ENCODE data around the gene CREBBP.
"Not testable (repeated sequence)": the region's sequence is repeated elsewhere in the genome, so short reads cannot be mapped to it uniquely, and the experiment has no call there.

The CREBBP gene

GRCh38 chr16:3731126-3731935 lies 149.2 kb downstream of the CREBBP start:
- no peak for DNase-seq

GRCh38 chr16:3730161-3731125 lies 150.1 kb downstream of the CREBBP start:
- no peak for DNase-seq

DNA sequence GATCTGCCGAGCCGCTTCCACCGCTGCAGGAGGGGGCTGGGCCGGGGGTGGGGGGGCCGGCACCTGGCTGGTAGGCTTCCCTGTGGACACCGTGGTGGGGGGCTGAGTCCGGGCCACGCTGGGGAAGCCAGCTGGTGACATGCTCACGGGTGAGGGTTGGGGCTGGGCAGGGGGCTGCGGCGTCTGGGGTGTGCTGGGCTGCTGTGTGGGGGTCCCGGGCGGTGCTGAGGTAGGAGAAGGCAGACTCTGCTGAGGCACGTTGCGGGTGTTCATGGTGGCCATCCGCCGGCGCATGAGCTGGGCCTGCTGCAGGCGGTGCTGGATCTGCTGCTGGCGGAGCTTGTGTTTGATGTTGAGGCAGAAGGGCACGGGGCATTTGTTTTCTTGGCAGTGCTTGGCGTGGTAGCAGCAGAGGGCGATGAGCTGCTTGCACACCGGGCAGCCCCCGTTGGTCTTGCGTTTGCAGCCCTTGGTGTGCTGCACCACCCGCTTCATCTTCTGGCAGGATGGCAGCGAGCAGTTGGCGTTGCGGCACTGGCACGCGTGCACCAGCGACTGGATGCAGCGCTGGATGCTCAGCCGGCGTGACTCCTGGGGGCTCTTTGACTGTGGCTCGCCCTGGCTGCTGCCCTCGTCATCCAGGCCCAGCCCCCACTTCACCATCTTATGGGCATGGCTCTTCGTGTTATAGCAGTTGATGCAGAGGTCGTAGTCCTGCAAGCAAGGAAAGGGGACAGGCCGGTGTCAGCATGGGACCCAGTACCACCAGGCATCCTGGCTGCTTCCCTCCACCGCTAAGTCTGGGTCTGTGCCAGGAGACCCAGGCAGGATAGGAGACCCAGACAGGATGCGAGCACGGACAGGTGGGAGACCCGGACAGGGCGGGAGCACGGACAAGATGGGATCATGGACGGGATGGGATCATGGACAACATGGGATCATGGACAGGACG lies 151.1 kb downstream of the CREBBP start:
- DNase-seq = no peak

DNA sequence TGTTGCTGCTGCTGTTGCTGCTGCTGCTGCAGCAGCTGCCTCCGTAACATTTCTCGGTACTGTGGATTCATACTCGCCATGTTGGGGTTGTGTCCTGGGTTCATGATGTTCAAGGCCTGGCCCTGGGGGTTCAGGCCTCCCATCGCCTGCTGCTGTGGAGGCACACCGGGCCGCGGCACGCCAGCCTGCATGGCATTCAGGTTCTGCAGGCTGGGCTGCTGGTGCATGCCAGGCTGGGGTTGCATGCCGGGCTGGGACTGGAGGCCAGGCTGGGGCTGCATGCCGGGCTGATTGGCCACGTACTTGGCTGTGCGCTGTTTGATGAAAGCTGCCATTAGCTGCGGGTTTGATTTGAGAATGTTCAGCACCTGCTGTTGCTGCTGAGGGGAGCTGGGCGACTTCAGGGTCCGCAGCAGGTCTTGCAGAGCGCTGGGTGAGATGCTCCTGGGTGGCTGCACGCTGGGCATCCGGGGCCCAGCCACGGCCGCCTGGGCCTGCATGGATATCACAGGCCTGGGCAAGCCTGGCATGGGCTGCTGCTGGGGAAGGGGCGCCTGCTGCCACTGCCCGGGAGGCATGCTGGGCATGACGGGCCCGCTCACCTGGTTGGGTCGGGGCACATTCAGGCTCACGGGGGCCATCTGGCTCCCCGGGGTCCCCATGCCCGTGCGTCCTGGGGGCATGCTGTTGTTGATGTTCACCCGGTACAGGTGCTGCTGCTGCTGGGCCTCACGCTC lies 151.9 kb downstream of the CREBBP start:
- DNase-seq = no peak

GRCh38 chr16:3727806-3728381 lies 152.6 kb downstream of the CREBBP start:
- no peak for DNase-seq

DNA sequence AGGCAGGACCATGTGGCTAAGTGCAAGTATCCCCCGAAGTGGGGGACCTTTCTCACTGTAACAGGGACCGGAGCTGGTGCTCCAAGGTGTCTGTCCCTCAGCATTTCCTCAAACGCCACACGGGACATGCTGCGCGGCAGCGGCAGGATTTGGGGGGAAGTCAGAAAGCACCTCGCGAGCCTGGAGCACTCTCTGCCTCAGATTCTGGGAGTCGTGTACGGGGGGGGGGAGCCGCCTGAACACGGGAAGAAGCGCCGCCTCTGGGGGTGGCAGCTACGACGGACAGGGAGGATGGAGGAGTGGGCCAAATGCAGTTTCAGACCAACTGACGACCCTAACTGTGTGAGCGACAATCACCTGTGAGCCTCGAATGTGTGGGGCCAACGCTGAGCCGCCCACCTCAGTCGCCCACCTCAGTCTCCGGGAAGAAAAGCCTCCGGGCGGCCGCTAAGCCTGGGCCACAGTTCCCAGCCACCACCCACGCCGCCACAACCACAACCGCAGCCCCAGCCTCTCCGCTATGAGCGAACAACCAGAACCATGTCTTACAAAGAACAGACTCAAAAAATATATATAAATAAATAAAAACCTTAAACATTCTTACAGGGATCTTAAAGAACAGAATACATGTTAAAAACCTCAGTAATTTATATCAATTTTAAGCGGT lies 154.4 kb downstream of the CREBBP start:
- DNase-seq = no peak

DNA sequence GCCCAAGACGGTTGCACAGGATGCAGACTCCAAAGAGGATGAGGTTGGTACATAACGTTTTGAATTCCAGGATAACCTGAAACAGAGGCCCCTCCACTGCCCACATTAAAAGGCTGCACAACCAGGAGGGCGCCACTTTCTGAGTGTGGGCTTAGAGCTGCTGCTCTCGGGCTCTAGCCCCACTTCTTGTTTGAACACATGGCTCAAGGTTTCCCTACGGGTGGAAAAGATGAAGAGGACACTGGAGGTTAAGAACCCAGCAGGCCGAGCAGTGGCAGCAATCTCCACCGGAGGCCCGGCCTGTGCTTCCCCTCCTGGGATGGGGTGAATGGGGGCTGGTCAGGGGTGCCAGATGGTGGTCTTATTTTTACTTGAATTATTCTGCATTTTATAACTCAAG lies 155.2 kb downstream of the CREBBP start:
- DNase-seq = no peak

DNA sequence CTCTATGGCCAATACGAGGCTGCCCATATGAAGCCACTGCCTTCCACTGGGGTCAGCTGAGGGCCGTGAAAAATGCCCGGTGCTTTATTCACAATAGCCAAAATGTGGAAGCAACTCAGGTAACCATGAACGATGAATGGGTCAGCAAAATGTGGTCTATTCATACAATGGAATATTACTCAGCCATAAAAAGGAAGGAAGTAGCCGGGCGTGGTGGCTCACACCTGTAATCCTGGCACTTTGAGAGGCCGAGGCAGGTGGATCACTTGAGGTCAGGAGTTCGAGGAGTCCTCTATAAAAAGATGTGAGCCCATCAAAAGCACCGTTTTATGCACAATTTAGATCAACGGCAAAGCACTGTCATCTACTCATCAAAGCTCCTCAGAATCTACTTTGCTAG lies 158.0 kb downstream of the CREBBP start:
- DNase-seq = no peak

DNA sequence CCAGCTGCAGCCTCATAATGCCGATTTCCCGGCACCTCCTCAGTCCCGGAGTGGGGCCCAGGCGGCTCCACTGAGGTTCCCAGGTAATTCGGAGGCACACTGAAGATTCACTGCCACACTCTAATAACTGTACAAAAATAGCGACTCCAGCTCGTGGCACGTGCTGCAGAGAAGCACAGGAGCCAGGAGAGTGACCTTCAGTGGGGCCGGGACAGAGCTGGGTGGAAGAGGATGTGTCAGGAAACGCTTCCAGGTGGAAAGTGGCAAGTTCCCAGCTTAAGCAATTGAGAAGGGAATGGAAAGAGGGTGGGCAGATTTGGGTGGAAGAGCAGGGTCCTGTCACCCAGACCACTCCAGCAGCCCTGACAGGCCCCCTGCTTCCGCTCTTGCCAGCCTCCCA lies 160.1 kb downstream of the CREBBP start:
- DNase-seq = no peak

- no peak for DNase-seq
Measured at GRCh38 chr16:3718628-3719027, 161.9 kb downstream of the CREBBP start.

GRCh38 chr16:3718019-3718391 lies 162.5 kb downstream of the CREBBP start:
- no peak for DNase-seq

- DNase-seq = peak; percentile 96
Measured at GRCh38 chr16:3717235-3718018, 163.1 kb downstream of the CREBBP start, which contains the start of gene TRAP1. TRAP1 (minus strand) TSS chr16:3717524; CDS start chr16:3717508, 16 bp downstream.

DNA sequence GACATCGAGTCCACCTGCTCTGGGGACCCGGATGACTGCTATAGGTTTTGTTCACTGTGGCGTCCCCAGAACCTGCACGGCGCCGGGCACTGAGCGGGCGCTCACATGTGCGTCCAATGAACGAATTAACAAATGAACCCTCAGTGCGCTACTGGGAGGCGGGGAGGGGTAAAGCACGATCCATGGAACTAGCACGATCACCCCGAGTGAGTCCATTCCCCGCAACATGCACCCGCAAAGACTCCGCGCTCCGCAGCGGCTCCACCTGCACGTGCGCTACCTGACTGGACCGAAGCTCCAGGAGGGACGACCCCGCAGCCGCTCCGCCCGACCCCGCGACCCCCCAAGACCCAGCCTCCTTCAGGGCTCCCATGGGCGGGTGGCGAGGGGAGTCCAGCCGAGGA lies 163.7 kb downstream of the CREBBP start:
- DNase-seq = no peak

- DNase-seq = no peak
Measured at GRCh38 chr16:3715430-3715829, 165.1 kb downstream of the CREBBP start.

- DNase-seq = not testable (repeated sequence)
Measured at GRCh38 chr16:3714378-3714777, 166.1 kb downstream of the CREBBP start.

DNA sequence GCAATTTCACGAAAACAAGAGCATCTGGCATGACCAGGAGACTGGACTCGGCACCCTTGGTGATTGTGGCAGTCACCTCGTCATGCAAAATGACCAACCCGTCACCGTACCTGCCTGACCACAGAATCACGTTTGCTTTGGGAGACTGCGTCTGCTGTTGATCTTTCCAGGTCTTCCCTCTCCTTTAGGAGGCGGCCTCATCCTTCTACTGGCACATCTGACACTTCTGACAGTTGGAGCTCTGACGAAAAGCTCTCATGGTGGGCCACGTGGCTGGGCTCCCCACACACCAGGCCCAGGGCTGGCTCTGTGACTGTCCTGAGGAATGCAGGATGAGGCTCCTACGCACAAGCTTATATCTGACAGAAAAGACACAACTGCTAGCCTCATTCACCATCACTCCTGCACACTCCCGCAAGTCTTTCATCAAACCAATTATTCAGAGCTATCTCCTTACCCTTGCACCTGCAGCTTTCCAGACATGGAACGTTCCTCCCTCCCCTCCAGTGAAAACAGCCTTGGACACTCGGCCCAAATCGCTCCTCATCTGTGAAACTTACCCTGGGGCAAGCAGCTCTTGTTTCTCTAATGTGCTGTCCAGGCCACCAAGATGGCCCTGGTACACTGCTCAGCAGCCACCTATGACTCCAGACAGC lies 166.8 kb downstream of the CREBBP start:
- no peak for DNase-seq

- DNase-seq = no peak
Measured at GRCh38 chr16:3712861-3713372, 167.6 kb downstream of the CREBBP start.

DNA sequence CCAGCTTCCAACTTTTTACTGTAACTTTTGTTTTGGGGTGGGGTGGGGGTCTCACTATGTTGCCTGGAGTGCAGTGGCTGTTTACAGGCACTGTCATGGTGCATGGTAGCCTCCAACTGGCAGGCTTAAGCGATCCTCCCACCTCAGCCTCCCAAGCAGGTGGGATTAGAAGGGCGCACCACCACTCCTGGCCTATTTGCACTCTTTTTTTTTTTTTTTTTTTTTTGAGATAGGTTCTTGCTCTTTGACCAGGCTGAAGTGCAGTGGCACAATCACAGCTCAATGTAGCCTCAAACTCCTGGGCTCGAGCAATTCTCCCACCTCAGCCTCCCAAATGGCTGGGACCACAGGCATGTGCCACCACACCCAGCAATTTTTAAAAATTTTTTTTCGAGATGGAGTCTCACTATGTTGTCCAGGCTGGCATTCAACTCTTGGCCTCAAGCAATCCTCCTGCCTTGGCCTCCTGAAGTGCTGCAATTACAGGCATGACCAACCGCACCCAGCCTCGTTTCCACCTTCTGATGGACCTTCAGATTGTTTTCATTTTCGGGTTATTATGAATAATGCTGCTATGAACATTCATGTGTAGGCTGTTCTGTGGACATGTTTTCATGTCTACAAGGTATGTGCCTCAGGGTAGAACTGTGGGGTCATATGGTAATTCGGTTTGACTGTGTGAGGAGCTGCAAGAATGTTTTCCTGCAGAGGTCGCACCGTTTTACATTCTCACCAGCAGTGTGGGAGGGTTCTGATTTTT lies 174.1 kb downstream of the CREBBP start:
- DNase-seq = no peak

DNA sequence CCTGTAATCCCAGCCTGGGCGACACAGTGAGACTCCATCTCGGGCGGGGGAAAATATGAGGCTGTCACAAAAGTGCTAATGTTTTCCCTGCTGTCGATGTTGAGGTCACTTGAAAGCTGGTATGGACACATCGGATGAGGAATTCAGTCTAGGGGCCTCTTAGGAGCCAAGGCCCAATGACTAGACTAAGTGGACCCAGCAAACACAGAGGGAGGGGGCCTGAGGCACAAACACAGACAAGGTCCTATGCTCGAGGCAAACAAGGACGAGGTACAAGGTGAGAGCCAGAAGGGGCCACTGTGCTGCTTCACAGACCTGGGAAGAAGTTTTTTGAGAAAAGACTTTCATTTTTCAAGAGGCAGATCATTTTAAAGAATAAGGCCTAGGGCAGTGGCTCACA lies 178.4 kb downstream of the CREBBP start:
- DNase-seq = no peak

All from activated effector memory CD4-positive, alpha-beta T cell treated with anti-CD3 and anti-CD28 coated beads, Interleukin-2, amount 50 U/mL, for 16 hours (primary cell).